DND-41 (cell line): ENCODE results near the gene SYCP2.

Experiments
- ATAC-seq: fragments of 200-7000 bp; cut with Tn5 transposase; 3 replicates; pipeline ENCODE4 v1.9.1; 2021; ENCODE audit warnings: low read depth; ENCODE audit not compliant: insufficient read depth
- DNase-seq: peaks from one replicate; pipeline ENCODE4 v3.0.0-alpha.2; 2020
- H2AFZ ChIP-seq: 2 replicates; pipeline ENCODE4 v1.6.0; 2012; ENCODE audit warnings: low read depth, low read length
- H3K27ac ChIP-seq: 2 replicates; pipeline ENCODE4 v1.5.1; 2012; ENCODE audit warnings: low read length, inconsistent platforms
- H3K27me3 ChIP-seq: fragments of 200-600 bp; sonication (generic); 2 replicates; pipeline ENCODE4 v1.6.0; 2012; ENCODE audit warnings: low read length, mild to moderate bottlenecking, inconsistent platforms; ENCODE audit not compliant: insufficient read depth, poor library complexity
- H3K36me3 ChIP-seq: 2 replicates; pipeline ENCODE4 v1.5.1; 2012; ENCODE audit warnings: low read length, inconsistent platforms; ENCODE audit not compliant: insufficient read depth
- H3K4me1 ChIP-seq: 2 replicates; pipeline ENCODE4 v1.5.1; 2012; ENCODE audit warnings: mild to moderate bottlenecking, low read length; ENCODE audit not compliant: insufficient read depth
- H3K4me2 ChIP-seq: 2 replicates; pipeline ENCODE4 v1.6.0; 2012; ENCODE audit warnings: mild to moderate bottlenecking, moderate library complexity, low read length, inconsistent platforms; ENCODE audit not compliant: insufficient read depth
- H3K4me3 ChIP-seq, 2 experiments: fragments of 200-600 bp in 1 of 2; shearing (Covaris generic) in 1 of 2; 2 replicates each; pipeline ENCODE4 v1.5.1; 2012 to 2016; ENCODE audit warnings: inconsistent platforms in 2 of 2, low read length in 2 of 2, mild to moderate bottlenecking in 2 of 2, low read depth in 1 of 2, moderate library complexity in 1 of 2
- H3K79me2 ChIP-seq: 2 replicates; pipeline ENCODE4 v1.6.0; 2012; ENCODE audit warnings: low read length, inconsistent platforms; ENCODE audit not compliant: insufficient read depth
- H3K9ac ChIP-seq: 2 replicates; pipeline ENCODE4 v1.6.0; 2012; ENCODE audit warnings: low read depth, mild to moderate bottlenecking, inconsistent platforms, low read length, moderate library complexity
- H3K9me3 ChIP-seq: 2 replicates; pipeline ENCODE4 v1.5.1; 2012; ENCODE audit warnings: low read length, moderate library complexity, mild to moderate bottlenecking, inconsistent platforms; ENCODE audit not compliant: insufficient read depth, severe bottlenecking
- H4K20me1 ChIP-seq: 2 replicates; pipeline ENCODE4 v1.6.0; 2012; ENCODE audit warnings: low read length; ENCODE audit not compliant: insufficient read depth
- CTCF ChIP-seq: IDR thresholded peaks from 2 replicates; pipeline ENCODE4 v1.5.1; 2012; ENCODE audit warnings: borderline replicate concordance, low read length, moderate library complexity, mild to moderate bottlenecking; ENCODE audit not compliant: poor library complexity, severe bottlenecking; ENCODE audit errors: extremely low read depth
- EZH2 ChIP-seq: IDR thresholded peaks from 3 replicates; pipeline ENCODE4 v1.6.1; 2012; ENCODE audit warnings: borderline replicate concordance, low read depth, mild to moderate bottlenecking, moderate library complexity, low read length, inconsistent platforms; ENCODE audit not compliant: severe bottlenecking

The SYCP2 gene

GRCh38 chr20:59933296-59933848 is at the start of gene SYCP2:
SYCP2 (minus strand) TSS chr20:59933637; CDS start chr20:59922413, 11,224 bp downstream.
- no peak for DNase-seq
- H3K4me3 ChIP-seq, result no peak within 1 kb of the TSS
- no peak for TF ChIP-seq CTCF
- H4K20me1 ChIP-seq, result no peaks in the 10 kb centered on the region
- H3K4me1 ChIP-seq, result no peaks in the 10 kb centered on the region
- no peak within 1 kb of the TSS for H3K27ac ChIP-seq
- no peaks in the 10 kb centered on the region for H3K36me3 ChIP-seq
- no peak within 1 kb of the TSS for H2AFZ ChIP-seq
- no peaks in the 10 kb centered on the region for H3K9me3 ChIP-seq
- H3K79me2 ChIP-seq, result no peaks in the 10 kb centered on the region
- ATAC-seq, result no peak
- H3K9ac ChIP-seq, result no peak within 1 kb of the TSS
- H3K4me2 ChIP-seq, result no peak within 1 kb of the TSS
- H3K27me3 ChIP-seq, result peaks cover 10% of the 10 kb centered on the region

GRCh38 chr20:59983076-59983475 is 49.6 kb upstream of the SYCP2 start:
- no peaks in the 10 kb centered on the region for H4K20me1 ChIP-seq
- no peak for DNase-seq
- no peaks in the 10 kb centered on the region for H3K36me3 ChIP-seq
- no peaks in the 10 kb centered on the region for H3K9me3 ChIP-seq
- no peak overlapping the region for H3K9ac ChIP-seq
- H3K4me1 ChIP-seq, result no peaks in the 10 kb centered on the region
- TF ChIP-seq EZH2 (no peak), CTCF (no peak)
- no peaks in the 10 kb centered on the region for H3K27me3 ChIP-seq
- H2AFZ ChIP-seq, result no peak overlapping the region
- H3K79me2 ChIP-seq, result no peaks in the 10 kb centered on the region
- H3K27ac ChIP-seq, result no peak overlapping the region
- H3K4me3 ChIP-seq, result no peak overlapping the region
- no peak for ATAC-seq
- H3K4me2 ChIP-seq, result no peak overlapping the region

- H4K20me1 ChIP-seq, result no peaks in the 10 kb centered on the region
- H2AFZ ChIP-seq, result no peak overlapping the region; the same call in 1 of the 2 replicates
- no peak for TF ChIP-seq CTCF
- TF ChIP-seq EZH2, result no peak
- ATAC-seq (no peak), DNase-seq (no peak)
- H3K36me3 ChIP-seq, result no peaks in the 10 kb centered on the region
- no peaks in the 10 kb centered on the region for H3K4me1 ChIP-seq
- no peak overlapping the region for H3K4me3 ChIP-seq
- no peaks in the 10 kb centered on the region for H3K9me3 ChIP-seq
- no peak overlapping the region for H3K27ac ChIP-seq
- no peak overlapping the region for H3K4me2 ChIP-seq
- no peaks in the 10 kb centered on the region for H3K27me3 ChIP-seq
- H3K79me2 ChIP-seq, result no peaks in the 10 kb centered on the region
- H3K9ac ChIP-seq, result no peak overlapping the region
Observed at GRCh38 chr20:59977086-59977485, 43.6 kb upstream of the SYCP2 start.
